Activated CD4-positive, alpha-beta T cell treated with anti-CD3 and anti-CD28 coated beads for 36 hours (primary cell): ENCODE data around the gene BDH1. TPM values are rescaled to one million over a fixed set of nuclear protein-coding genes. Genes with fewer than 3 reads are reported as not detected.

Experiments used
- ATAC-seq: fragments of 200-7000 bp; cut with Tn5 transposase; one replicate; pipeline ENCODE4 v1.10.0; 2021; ENCODE audit warnings: mild to moderate bottlenecking, moderate library complexity
- CTCF ChIA-PET: fragments of 350-600 bp; sonication (Branson Sonifier 250); formaldehyde crosslinking; loops from one replicate; lab custom pipeline; 2021; ENCODE audit warnings: antibody characterized with exemption; lab: Charles Lee
- POLR2A ChIA-PET: fragments of 350-600 bp; sonication (Branson Sonifier 250); formaldehyde crosslinking; loops from one replicate; lab custom pipeline; 2021; ENCODE audit warnings: antibody characterized with exemption, inconsistent platforms; lab: Charles Lee
- DNase-seq: peaks from one replicate; pipeline ENCODE4 v3.0.0-alpha.2; 2020
- H3K27ac Mint-ChIP-seq: one replicate; pipeline ENCODE4 v1.8.0; 2021; ENCODE audit warnings: mixed read lengths
- H3K27me3 Mint-ChIP-seq: one replicate; pipeline ENCODE4 v1.8.0; 2021; ENCODE audit warnings: mixed read lengths
- H3K36me3 Mint-ChIP-seq: one replicate; pipeline ENCODE4 v1.8.0; 2021; ENCODE audit warnings: low read depth, mixed read lengths
- H3K4me1 Mint-ChIP-seq: one replicate; pipeline ENCODE4 v1.8.0; 2021; ENCODE audit warnings: mixed read lengths
- H3K4me3 Mint-ChIP-seq: one replicate; pipeline ENCODE4 v1.8.0; 2021; ENCODE audit warnings: mild to moderate bottlenecking, moderate library complexity, mixed read lengths
- H3K9me3 Mint-ChIP-seq: one replicate; pipeline ENCODE4 v1.8.0; 2021; ENCODE audit warnings: low read depth, mixed read lengths
- intact Hi-C, 2 experiments: fragments of 100-400 bp; cut with DNase I in 1 of 2; cut with micrococcal nuclease in 1 of 2; formaldehyde crosslinking; loops; one replicate each; pipeline versions ENCODE4 v1.14.2 to v1.15.1; 2022 to 2024; cut with DNase I, micrococcal nuclease
- total RNA-seq, 2 experiments: library from RNA; stranded (reverse); gene quantifications; one replicate each; pipeline ENCODE4 v1.2.3, GENCODE V29; 2021

Gene BDH1
- total RNA-seq, 2 experiments from 2014 or later = 84.9 to 85.1 TPM

DNA sequence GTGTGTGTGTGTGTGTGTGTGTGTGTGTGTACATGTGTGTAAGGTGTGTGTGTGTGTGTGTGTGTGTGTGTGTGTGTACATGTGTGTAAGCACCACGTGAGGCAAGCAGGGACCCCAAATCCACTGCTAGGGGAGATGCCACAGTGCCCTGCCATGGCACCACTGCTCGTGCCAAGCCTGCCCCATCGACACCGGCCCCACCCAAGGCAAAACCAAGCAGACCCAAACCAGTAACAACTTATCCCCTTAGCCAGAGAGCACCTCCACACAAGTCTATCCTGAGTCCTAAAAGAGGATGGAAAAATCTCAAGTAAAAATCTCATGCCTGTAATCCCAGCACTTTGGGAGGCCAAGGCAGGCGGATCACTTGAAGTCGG is 45.1 kb downstream of the BDH1 start:
- intact Hi-C loops = loop anchor here in 1 of 2 experiments (1.0 to 2.0 kb wide), 4 partner anchors 54 to 508 kb away; no protein-coding TSS in a partner anchor
- no peak for ATAC-seq
- peaks cover 22% of the 10 kb centered on the region for H3K36me3 Mint-ChIP-seq
- DNase-seq = no peak
- no peak overlapping the region for H3K27ac Mint-ChIP-seq
- H3K4me3 Mint-ChIP-seq = no peak overlapping the region
- ChIA-PET POLR2A (no interaction called here), CTCF (interaction anchor here (0.7 to 1.6 kb wide), 6 partner anchors 9 to 487 kb away, joined by 3 to 8 read pairs (median 4); no protein-coding TSS in a partner anchor)
- peaks cover 6% of the 10 kb centered on the region for H3K4me1 Mint-ChIP-seq
- no peaks in the 10 kb centered on the region for H3K9me3 Mint-ChIP-seq
- H3K27me3 Mint-ChIP-seq = no peaks in the 10 kb centered on the region

DNA sequence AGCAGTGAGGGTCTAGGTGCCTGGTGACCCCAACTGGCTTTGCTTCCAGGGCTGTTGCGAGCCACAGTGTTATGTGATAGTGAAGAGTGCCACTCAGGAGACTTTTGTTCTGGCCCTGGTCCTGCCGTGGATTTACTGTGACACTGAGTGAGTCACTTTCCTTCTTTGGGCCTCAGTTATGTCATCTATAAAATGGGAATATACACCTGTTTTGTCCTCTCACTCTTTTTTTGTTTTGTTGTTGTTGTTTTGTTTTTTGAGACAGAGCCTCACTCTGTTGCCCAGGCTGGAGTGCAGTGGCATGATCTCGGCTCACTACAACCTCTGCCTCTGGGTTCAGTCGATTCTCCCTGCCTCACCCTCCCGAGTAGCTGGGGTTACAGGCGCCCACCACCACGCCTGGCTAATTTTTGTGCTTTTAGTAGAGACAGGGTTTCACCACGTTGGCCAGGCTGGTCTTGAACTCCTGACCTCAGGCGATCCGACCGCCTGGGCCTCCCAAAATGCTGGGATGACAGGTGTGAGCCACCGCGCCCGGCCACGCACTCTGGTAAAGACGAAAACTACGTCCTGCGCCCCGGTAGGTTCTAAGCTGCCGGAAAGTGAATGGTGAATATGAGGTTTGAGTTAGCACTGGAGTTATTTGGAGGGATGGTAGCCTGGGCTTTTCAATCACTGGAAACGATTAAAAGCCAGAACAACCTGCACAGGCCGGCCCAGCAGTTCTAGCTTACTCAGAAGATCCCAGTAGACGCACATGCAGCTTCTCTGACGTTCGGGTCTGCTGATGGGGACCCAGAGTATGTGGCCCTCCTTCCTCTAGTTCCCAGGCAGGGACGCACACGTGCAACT is 46.6 kb downstream of the BDH1 start:
- Mint-ChIP-seq H3K9me3 (no peaks in the 10 kb centered on the region), H3K4me3 (no peak overlapping the region), H3K27me3 (no peaks in the 10 kb centered on the region), H3K4me1 (peaks cover 6% of the 10 kb centered on the region), H3K27ac (no peak overlapping the region), H3K36me3 (peaks cover 15% of the 10 kb centered on the region)
- POLR2A ChIA-PET = no interaction called here
- intact Hi-C loops = no loop called here
- ATAC-seq (no peak), DNase-seq (no peak)
- CTCF ChIA-PET = interaction anchor here (0.7 to 1.5 kb wide), 7 partner anchors 12 to 485 kb away, joined by 3 to 6 read pairs (median 4); no protein-coding TSS in a partner anchor

DNA sequence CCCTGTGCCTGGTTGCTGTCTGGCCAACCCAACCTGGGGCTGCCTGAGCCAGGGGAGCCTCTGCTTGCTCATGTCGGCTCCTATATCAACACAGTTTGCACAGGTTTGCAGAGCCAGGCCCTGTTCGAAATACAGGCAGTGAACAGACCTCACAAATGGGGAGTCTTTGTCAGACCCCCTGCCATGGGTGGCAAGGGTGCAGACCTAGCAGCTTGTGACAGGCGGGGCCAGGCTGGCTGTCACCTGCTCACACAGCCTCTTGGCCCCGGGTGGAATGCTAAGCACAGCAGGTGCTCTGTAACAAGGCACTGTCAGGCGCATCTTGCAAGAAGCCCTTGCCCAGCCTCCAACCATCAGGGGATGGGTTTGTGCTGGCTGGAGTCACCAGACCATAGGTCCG is 47.3 kb downstream of the BDH1 start:
- POLR2A ChIA-PET = no interaction called here
- Mint-ChIP-seq H3K36me3 (peaks cover 10% of the 10 kb centered on the region), H3K9me3 (no peaks in the 10 kb centered on the region), H3K27me3 (no peaks in the 10 kb centered on the region), H3K4me3 (no peak overlapping the region), H3K27ac (no peak overlapping the region), H3K4me1 (peaks cover 6% of the 10 kb centered on the region)
- intact Hi-C loops = no loop called here
- DNase-seq (no peak), ATAC-seq (no peak)
- CTCF ChIA-PET = no interaction called here

DNA sequence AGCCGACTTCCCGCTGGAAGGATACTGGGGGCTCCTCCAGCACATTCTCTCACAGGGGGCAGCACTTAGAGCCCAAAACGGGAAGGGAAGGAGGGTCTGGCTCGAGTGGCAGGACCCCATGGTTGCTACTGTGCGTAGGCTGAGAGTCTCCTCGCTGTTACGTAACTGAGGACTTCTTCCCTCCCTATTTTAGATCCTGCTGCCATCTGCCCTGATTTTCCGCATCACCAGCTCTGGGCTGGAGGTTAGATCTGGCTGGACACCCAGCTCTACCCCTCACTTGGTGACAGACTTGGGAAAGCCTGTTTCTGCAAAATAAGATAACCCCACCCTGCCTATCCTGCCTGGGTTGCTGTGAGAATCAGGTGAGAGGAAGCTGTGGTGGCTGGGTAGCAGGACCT is 47.7 kb downstream of the BDH1 start:
- Mint-ChIP-seq H3K27ac (no peak overlapping the region), H3K4me1 (peaks cover 6% of the 10 kb centered on the region), H3K9me3 (no peaks in the 10 kb centered on the region), H3K4me3 (no peak overlapping the region), H3K27me3 (no peaks in the 10 kb centered on the region), H3K36me3 (peaks cover 9% of the 10 kb centered on the region)
- ATAC-seq (no peak), DNase-seq (no peak)
- ChIA-PET CTCF (no interaction called here), POLR2A (no interaction called here)
- intact Hi-C loops = no loop called here

DNA sequence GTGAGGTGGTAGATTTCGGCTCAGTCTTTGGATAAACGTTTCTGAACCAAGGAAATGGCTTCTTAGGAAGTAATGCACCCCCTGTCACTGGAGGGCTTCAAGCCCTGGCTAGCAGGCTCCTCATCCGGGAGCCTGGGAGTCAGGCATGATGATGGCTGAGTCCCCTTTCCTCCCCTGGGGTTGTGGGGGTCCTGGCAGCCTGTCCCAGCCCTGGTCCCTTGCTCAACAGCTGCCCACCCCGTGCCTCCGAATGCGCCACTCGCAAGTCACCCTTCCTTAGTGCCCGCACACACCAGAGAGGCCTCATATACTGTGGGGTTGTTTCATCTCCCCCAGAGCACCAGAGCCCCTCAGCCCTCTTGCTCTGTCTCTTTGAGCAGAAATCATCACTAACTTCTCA is 48.2 kb downstream of the BDH1 start:
- no peaks in the 10 kb centered on the region for H3K9me3 Mint-ChIP-seq
- peaks cover 7% of the 10 kb centered on the region for H3K36me3 Mint-ChIP-seq
- POLR2A ChIA-PET = no interaction called here
- H3K27ac Mint-ChIP-seq = no peak overlapping the region
- ATAC-seq (no peak), DNase-seq (no peak)
- no peak overlapping the region for H3K4me3 Mint-ChIP-seq
- peaks cover 6% of the 10 kb centered on the region for H3K4me1 Mint-ChIP-seq
- no peaks in the 10 kb centered on the region for H3K27me3 Mint-ChIP-seq
- intact Hi-C loops = no loop called here
- CTCF ChIA-PET = no interaction called here

DNA sequence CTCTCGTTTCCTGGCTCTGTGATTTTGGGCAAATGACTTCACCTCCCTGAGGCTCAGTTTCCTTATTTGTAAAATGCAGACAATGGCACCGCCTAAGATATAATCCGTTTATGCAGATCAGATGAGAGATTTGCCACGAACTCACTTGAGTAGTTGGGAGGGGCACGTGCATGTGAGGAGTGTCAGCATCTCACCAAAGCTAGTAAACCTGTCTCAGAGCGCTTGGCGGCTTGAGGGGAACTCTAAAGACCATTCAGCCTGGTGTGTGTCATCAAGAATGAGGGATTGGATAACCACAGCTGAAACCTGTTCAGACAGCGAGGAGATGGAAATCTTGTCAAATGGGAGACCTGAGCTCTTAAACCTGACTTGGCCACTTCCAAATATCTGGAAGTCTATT is 48.7 kb downstream of the BDH1 start:
- ATAC-seq (no peak), DNase-seq (no peak)
- Mint-ChIP-seq H3K36me3 (peaks cover 4% of the 10 kb centered on the region), H3K27ac (no peak overlapping the region), H3K4me3 (no peak overlapping the region), H3K4me1 (peaks cover 6% of the 10 kb centered on the region), H3K9me3 (no peaks in the 10 kb centered on the region), H3K27me3 (no peaks in the 10 kb centered on the region)
- POLR2A ChIA-PET = no interaction called here
- intact Hi-C loops = no loop called here
- CTCF ChIA-PET = interaction anchor here (0.7 kb wide), 1 partner anchor 232 kb away, joined by 3 read pairs; no protein-coding TSS in a partner anchor

DNA sequence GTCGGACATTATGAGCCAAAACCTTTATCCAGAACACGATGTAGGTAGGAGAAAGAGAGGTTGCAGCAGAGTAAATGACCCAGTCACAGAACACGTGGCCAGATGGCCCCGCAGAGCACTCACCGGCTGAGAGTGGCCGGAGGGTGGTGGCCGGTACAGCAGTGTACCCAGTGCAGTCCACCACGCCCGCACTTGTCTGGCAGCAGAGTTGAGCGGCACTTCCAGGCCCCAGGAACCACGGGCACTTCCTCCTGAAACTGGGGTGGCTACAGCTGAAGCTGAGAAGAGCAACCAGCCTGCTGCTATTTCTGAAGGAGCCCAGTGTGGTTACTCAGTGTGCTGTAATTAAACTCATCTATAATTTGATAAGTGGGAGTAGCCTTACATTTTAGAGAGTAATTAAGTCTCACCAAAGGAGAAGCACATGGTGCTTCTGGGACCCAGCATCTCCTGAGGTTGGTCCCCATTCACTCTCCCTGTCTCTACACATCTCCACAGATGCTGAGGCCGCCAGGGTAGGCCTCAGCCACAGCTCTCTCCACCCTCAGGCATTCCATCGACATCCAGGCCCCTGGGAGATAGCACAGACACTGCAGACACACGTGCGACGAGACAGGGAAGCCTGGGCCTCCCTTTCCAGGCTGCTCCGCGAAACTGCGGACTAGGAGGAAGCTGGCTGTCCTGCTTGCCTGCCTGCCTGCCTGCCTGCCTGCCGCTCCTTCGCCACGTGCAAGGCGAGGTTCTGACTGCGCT is 49.8 kb downstream of the BDH1 start:
- H3K9me3 Mint-ChIP-seq = no peaks in the 10 kb centered on the region
- no peaks in the 10 kb centered on the region for H3K36me3 Mint-ChIP-seq
- intact Hi-C loops = no loop called here
- H3K4me3 Mint-ChIP-seq = no peak overlapping the region
- H3K27me3 Mint-ChIP-seq = no peaks in the 10 kb centered on the region
- H3K4me1 Mint-ChIP-seq = peaks cover 6% of the 10 kb centered on the region
- no peak for ATAC-seq
- CTCF ChIA-PET = no interaction called here
- POLR2A ChIA-PET = no interaction called here
- no peak overlapping the region for H3K27ac Mint-ChIP-seq
- DNase-seq = no peak

DNA sequence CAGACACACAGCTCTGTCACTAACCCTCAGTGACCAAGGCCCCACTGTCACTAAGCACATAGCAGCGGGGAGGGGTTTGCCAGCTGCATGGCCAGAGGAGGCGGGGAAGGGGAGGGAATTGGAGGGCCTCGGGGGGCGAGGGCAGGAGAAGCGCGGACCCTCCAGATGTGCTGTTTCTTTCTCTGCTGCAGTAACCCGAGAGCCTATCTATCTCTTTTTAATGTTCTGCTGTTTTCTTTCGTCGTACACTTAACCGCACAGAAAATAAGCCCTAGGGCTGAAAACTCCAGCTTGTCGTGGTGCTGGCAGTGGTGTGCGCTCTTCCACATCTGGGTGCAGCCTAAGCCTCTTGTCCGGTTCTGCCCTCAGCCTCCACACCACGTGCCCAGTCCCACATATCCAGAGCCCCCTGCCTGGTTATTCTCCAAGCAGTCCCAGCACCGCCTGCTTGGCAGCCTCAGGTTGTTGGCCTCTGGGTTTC is 51.1 kb downstream of the BDH1 start:
- DNase-seq (no peak), ATAC-seq (no peak)
- Mint-ChIP-seq H3K4me3 (no peak overlapping the region), H3K27me3 (no peaks in the 10 kb centered on the region), H3K9me3 (no peaks in the 10 kb centered on the region), H3K4me1 (peaks cover 2% of the 10 kb centered on the region), H3K27ac (no peak overlapping the region), H3K36me3 (no peaks in the 10 kb centered on the region)
- intact Hi-C loops = no loop called here
- CTCF ChIA-PET = no interaction called here
- POLR2A ChIA-PET = no interaction called here

DNA sequence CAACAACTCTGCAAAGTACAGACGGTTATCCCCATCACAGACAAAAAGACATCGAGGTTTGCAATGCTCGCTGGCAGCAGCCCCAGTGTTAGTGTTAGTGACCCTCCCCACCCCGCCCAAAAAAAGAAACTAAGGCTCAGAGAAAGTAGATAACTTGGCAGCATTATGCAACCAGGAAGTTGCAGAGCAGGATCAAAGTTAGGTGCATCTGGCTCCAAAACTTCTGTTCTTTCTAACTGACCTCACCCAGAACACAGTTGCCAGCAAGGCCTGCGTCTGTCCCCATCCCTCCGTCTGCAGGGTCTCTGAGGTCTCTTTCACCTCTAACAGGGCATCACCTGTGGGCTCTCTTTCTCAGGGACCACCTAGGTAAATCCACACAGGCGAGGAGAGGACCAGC is 51.5 kb downstream of the BDH1 start:
- ChIA-PET POLR2A (no interaction called here), CTCF (no interaction called here)
- H3K9me3 Mint-ChIP-seq = no peaks in the 10 kb centered on the region
- intact Hi-C loops = no loop called here
- H3K4me1 Mint-ChIP-seq = no peaks in the 10 kb centered on the region
- ATAC-seq (no peak), DNase-seq (no peak)
- H3K4me3 Mint-ChIP-seq = no peak overlapping the region
- H3K36me3 Mint-ChIP-seq = no peaks in the 10 kb centered on the region
- H3K27me3 Mint-ChIP-seq = no peaks in the 10 kb centered on the region
- H3K27ac Mint-ChIP-seq = no peak overlapping the region

DNA sequence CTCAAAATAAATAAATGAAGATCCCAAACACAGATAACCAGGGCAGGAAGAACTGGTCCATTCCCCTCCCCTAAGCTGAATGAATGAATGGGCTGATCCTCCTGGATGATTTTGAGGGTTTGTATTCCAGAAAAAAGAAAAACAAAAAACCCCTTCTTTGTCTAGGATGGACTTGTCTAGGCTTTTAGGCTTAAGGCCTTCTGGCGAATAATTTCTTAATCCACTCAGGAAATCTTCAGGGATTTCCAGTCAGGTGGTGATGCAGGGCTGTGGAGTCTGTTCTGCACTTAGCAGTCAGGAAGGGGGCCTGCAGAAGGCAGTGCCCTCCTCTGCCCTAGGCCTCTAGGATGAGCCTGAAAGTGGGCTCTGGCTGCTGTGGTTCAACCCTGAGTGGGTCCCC is 52.1 kb downstream of the BDH1 start:
- CTCF ChIA-PET = interaction anchor here (1.2 kb wide), 1 partner anchor 247 kb away, joined by 3 read pairs; no protein-coding TSS in a partner anchor
- no peaks in the 10 kb centered on the region for H3K27me3 Mint-ChIP-seq
- DNase-seq (no peak), ATAC-seq (no peak)
- H3K4me3 Mint-ChIP-seq = no peak overlapping the region
- H3K36me3 Mint-ChIP-seq = no peaks in the 10 kb centered on the region
- no peaks in the 10 kb centered on the region for H3K4me1 Mint-ChIP-seq
- POLR2A ChIA-PET = no interaction called here
- H3K9me3 Mint-ChIP-seq = no peaks in the 10 kb centered on the region
- intact Hi-C loops = loop anchor here (2.0 kb wide), 2 partner anchors 247 to 279 kb away; no protein-coding TSS in a partner anchor
- no peak overlapping the region for H3K27ac Mint-ChIP-seq

DNA sequence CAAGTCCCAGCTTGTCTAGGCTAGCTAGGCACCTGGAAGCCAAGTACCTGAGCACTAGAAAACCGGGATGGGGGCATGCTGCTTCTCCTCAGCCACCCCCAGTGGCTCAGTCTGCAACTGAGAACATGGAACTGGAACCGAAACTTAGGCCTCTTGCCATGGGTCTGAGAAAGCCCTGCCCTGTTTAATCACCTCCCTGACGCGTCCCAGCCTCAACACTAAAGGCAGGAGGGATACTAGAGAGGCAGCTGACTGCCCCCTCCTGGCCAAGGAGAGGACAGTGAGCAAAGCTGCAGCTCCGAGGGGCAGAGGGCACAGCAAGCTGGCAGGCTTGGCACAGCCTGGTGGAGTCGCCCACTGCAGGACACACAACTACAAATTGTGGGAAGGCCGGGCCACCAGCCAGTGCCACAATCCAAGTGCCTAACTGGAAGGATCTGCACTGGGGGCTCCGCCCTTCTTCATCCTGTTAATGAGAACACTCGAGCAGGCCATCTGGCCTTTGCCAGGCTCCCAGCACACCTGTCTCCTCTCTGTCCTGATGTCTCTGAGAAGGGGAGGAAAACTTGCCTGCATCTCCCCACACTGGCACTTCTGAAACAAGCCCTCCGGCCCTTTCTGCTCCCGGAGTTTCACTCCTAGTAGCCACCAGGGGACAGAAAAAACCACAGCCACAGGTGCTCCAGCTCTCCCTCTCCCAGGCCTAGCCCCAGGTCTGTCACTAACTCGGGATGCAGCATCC is 53.7 kb downstream of the BDH1 start:
- Mint-ChIP-seq H3K4me1 (no peaks in the 10 kb centered on the region), H3K36me3 (no peaks in the 10 kb centered on the region), H3K27me3 (no peaks in the 10 kb centered on the region), H3K27ac (no peak overlapping the region), H3K9me3 (peaks cover 2% of the 10 kb centered on the region), H3K4me3 (no peak overlapping the region)
- ChIA-PET CTCF (interaction anchor here (0.6 to 3.8 kb wide), 17 partner anchors 9 to 471 kb away, joined by 3 to 41 read pairs (median 5); partner anchors contain the start of gene BDH1), POLR2A (no interaction called here)
- intact Hi-C loops = loop anchor here (1.0 to 2.0 kb wide), 4 partner anchors 245 to 278 kb away; no protein-coding TSS in a partner anchor
- peak; percentile 94 for ATAC-seq
- DNase-seq = peak; percentile 77
